Neural progenitor cell (in vitro differentiated cells): ENCODE results near the gene RTEL1.

Experiments
- CTCF ChIP-seq: fragments of 200-600 bp; sonication (generic); IDR thresholded peaks from 2 replicates; pipeline ENCODE4 v1.5.1; 2017; ENCODE audit warnings: antibody characterized with exemption, mild to moderate bottlenecking
- EZH2 ChIP-seq: fragments of 200-600 bp; sonication (generic); IDR thresholded peaks from 2 replicates; pipeline ENCODE4 v1.6.1; 2017; ENCODE audit warnings: antibody characterized with exemption, mild to moderate bottlenecking, moderate library complexity

GRCh38 chr20:63682384-63683139, 24.4 kb downstream of the RTEL1 start:
- TF ChIP-seq CTCF (no peak), EZH2 (no peak)
